Measurements from ENCODE around the gene INTS13.

DNA sequence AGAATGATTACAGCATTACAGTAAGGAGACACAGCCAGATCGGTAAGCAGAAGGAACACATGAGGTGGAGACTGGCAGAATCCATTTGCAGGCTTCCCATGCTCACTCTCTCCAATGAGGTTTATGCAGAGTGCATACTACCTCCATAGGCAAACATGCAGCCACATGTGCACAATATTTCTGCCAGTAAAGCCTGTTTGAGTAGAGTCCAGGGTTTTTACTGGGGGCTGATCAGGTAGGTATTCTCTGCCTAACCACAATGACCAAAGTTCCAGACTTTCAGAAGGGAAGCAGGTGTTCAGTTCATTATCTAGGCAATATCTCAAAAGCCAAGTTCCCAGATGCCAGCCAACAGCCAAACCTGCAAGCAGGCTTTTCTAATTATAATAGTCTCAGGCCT lies 31.1 kb downstream of the INTS13 start:
- TF ChIP-seq TAF1 (IDR thresholded peaks at IDR 0.05; ENCODE audit: borderline replicate concordance, insufficient read depth, low read length) (no peak), POLR2AphosphoS5 (IDR thresholded peaks at IDR 0.05; ENCODE audit: low read depth, low read length) (no peak)
